ENCODE data around the gene CXXC5.
"Not testable (repeated sequence)": the region's sequence is repeated elsewhere in the genome, so short reads cannot be mapped to it uniquely, and the experiment has no call there.

DNA sequence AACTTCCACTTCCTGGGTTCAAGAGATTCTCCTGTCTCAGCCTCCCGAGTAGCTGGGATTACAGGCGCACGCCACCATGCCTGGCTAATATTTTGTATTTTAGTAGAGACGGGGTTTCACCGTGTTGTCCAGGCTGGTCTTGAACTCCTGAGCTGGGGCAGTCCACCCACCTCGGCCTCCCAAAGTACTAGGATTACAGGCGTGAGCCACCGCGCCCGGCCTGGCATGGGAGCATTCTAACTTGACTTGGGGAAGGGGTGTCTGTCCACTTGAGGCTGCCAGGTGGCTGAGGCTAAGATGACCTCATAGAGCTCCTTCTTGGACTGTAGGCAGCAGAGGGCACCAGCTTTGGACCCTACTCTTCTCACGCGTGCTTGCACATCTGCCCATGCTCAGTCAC is 65.7 kb downstream of the CXXC5 start:
- TF ChIP-seq POLR2A (conservative IDR thresholded peaks at IDR 0.05); GABPA (tag; conservative IDR thresholded peaks at IDR 0.05; ENCODE audit: low read depth); FOSL1 (tag; conservative IDR thresholded peaks at IDR 0.05); ZBTB9 (CRISPR knock-in tag; IDR thresholded peaks at IDR 0.05); SREBF2 (CRISPR knock-in tag; IDR thresholded peaks at IDR 0.05); ZBTB8A (IDR thresholded peaks at IDR 0.05; ENCODE audit: partially characterized antibody); MTA2 (IDR thresholded peaks at IDR 0.05; ENCODE audit: low read depth): not testable (repeated sequence)
- TF ChIP-seq, protein P1, sequence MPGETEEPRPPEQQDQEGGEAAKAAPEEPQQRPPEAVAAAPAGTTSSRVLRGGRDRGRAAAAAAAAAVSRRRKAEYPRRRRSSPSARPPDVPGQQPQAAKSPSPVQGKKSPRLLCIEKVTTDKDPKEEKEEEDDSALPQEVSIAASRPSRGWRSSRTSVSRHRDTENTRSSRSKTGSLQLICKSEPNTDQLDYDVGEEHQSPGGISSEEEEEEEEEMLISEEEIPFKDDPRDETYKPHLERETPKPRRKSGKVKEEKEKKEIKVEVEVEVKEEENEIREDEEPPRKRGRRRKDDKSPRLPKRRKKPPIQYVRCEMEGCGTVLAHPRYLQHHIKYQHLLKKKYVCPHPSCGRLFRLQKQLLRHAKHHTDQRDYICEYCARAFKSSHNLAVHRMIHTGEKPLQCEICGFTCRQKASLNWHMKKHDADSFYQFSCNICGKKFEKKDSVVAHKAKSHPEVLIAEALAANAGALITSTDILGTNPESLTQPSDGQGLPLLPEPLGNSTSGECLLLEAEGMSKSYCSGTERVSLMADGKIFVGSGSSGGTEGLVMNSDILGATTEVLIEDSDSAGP (CRISPR knock-in tag; IDR thresholded peaks at IDR 0.05), result not testable (repeated sequence)
- TF ChIP-seq, protein P2, sequence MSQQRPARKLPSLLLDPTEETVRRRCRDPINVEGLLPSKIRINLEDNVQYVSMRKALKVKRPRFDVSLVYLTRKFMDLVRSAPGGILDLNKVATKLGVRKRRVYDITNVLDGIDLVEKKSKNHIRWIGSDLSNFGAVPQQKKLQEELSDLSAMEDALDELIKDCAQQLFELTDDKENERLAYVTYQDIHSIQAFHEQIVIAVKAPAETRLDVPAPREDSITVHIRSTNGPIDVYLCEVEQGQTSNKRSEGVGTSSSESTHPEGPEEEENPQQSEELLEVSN (IDR thresholded peaks at IDR 0.05; ENCODE audit: borderline replicate concordance in 1 of 2, extremely low read depth in 1 of 2, insufficient read depth in 1 of 2, insufficient read length in 1 of 2, low read depth in 1 of 2, low read length in 1 of 2, poor library complexity in 1 of 2, severe bottlenecking in 1 of 2), result not testable (repeated sequence)
- TF ChIP-seq, protein P3, sequence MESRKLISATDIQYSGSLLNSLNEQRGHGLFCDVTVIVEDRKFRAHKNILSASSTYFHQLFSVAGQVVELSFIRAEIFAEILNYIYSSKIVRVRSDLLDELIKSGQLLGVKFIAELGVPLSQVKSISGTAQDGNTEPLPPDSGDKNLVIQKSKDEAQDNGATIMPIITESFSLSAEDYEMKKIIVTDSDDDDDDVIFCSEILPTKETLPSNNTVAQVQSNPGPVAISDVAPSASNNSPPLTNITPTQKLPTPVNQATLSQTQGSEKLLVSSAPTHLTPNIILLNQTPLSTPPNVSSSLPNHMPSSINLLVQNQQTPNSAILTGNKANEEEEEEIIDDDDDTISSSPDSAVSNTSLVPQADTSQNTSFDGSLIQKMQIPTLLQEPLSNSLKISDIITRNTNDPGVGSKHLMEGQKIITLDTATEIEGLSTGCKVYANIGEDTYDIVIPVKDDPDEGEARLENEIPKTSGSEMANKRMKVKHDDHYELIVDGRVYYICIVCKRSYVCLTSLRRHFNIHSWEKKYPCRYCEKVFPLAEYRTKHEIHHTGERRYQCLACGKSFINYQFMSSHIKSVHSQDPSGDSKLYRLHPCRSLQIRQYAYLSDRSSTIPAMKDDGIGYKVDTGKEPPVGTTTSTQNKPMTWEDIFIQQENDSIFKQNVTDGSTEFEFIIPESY (CRISPR knock-in tag; IDR thresholded peaks at IDR 0.05), result not testable (repeated sequence)

Data from K562 (cell line).